ENCODE results near the gene TSPAN18.

TSPAN18 gene

GRCh38 chr11:44818110-44818509 is 91.3 kb downstream of the TSPAN18 start:
- H3K9ac ChIP-seq (ENCODE audit: low read depth, low read length, poor library complexity, severe bottlenecking) = no peak overlapping the region
- no peaks in the 10 kb centered on the region for H3K27me3 ChIP-seq (ENCODE audit: insufficient read depth, low read length, poor library complexity, severe bottlenecking)
- no peak for TF ChIP-seq EZH2phosphoT487 (IDR thresholded peaks at IDR 0.05; ENCODE audit: borderline replicate concordance)
- no peak for TF ChIP-seq CTCF (conservative IDR thresholded peaks at IDR 0.05; ENCODE audit: low read length)
- H3K4me2 ChIP-seq (ENCODE audit: low read depth, low read length, poor library complexity, severe bottlenecking) = no peak overlapping the region
- H3K9me2 ChIP-seq (replicated peaks; ENCODE audit: low read depth, low read length) = no peaks in the 10 kb centered on the region
- 0 out of 2 replicates have a peak, but pooled peaks cover 1% of the 10 kb centered on the region for H3K9me3 ChIP-seq (ENCODE audit: insufficient read depth, low read depth, low read length)
- no peak overlapping the region for H2AFZ ChIP-seq (ENCODE audit: low read length)
- no peaks in the 10 kb centered on the region for H4K20me1 ChIP-seq (ENCODE audit: insufficient read depth, low read length, poor library complexity, severe bottlenecking)
- no peaks in the 10 kb centered on the region for H3K79me2 ChIP-seq (ENCODE audit: insufficient read depth, low read length)
- H3K4me1 ChIP-seq (ENCODE audit: insufficient read depth, low read length, poor library complexity, severe bottlenecking) = no peaks in the 10 kb centered on the region
- H3F3A ChIP-seq (ENCODE audit: low read depth) = no peaks in the 10 kb centered on the region
- no peaks in the 10 kb centered on the region for H3K36me3 ChIP-seq (ENCODE audit: insufficient read depth, low read length)
- H3K4me3 ChIP-seq (ENCODE audit: low read length, poor library complexity, severe bottlenecking) = no peak overlapping the region

GRCh38 chr11:44819346-44819745 is 92.6 kb downstream of the TSPAN18 start:
- H4K20me1 ChIP-seq (ENCODE audit: insufficient read depth, low read length, poor library complexity, severe bottlenecking) = no peaks in the 10 kb centered on the region
- H3K9ac ChIP-seq (ENCODE audit: low read depth, low read length, poor library complexity, severe bottlenecking) = no peak overlapping the region
- no peaks in the 10 kb centered on the region for H3K27me3 ChIP-seq (ENCODE audit: insufficient read depth, low read length, poor library complexity, severe bottlenecking)
- H3F3A ChIP-seq (ENCODE audit: low read depth) = no peaks in the 10 kb centered on the region
- no peaks in the 10 kb centered on the region for H3K36me3 ChIP-seq (ENCODE audit: insufficient read depth, low read length)
- no peak overlapping the region for H3K4me3 ChIP-seq (ENCODE audit: low read length, poor library complexity, severe bottlenecking)
- no peaks in the 10 kb centered on the region for H3K9me2 ChIP-seq (replicated peaks; ENCODE audit: low read depth, low read length)
- no peaks in the 10 kb centered on the region for H3K4me1 ChIP-seq (ENCODE audit: insufficient read depth, low read length, poor library complexity, severe bottlenecking)
- no peak overlapping the region for H3K4me2 ChIP-seq (ENCODE audit: low read depth, low read length, poor library complexity, severe bottlenecking)
- 0 out of 2 replicates have a peak, but pooled peaks cover 3% of the 10 kb centered on the region for H3K9me3 ChIP-seq (ENCODE audit: insufficient read depth, low read depth, low read length)
- H3K79me2 ChIP-seq (ENCODE audit: insufficient read depth, low read length) = no peaks in the 10 kb centered on the region
- H2AFZ ChIP-seq (ENCODE audit: low read length) = no peak overlapping the region
- TF ChIP-seq CTCF (conservative IDR thresholded peaks at IDR 0.05; ENCODE audit: low read length) = no peak
- TF ChIP-seq EZH2phosphoT487 (IDR thresholded peaks at IDR 0.05; ENCODE audit: borderline replicate concordance) = no peak

- TF ChIP-seq CTCF (conservative IDR thresholded peaks at IDR 0.05; ENCODE audit: low read length) = no peak
- Histone ChIP-seq H3K9me3 (ENCODE audit: insufficient read depth, low read depth, low read length) (0 out of 2 replicates have a peak, but pooled peaks cover 3% of the 10 kb centered on the region), H3K27me3 (ENCODE audit: insufficient read depth, low read length, poor library complexity, severe bottlenecking) (no peaks in the 10 kb centered on the region), H3K4me3 (ENCODE audit: low read length, poor library complexity, severe bottlenecking) (no peak overlapping the region), H3F3A (ENCODE audit: low read depth) (no peaks in the 10 kb centered on the region), H3K9ac (ENCODE audit: low read depth, low read length, poor library complexity, severe bottlenecking) (no peak overlapping the region), H2AFZ (ENCODE audit: low read length) (peak overlapping the region; percentile 59; the same call in 1 of the 2 replicates), H4K20me1 (ENCODE audit: insufficient read depth, low read length, poor library complexity, severe bottlenecking) (no peaks in the 10 kb centered on the region), H3K9me2 (replicated peaks; ENCODE audit: low read depth, low read length) (no peaks in the 10 kb centered on the region), H3K4me1 (ENCODE audit: insufficient read depth, low read length, poor library complexity, severe bottlenecking) (no peaks in the 10 kb centered on the region), H3K4me2 (ENCODE audit: low read depth, low read length, poor library complexity, severe bottlenecking) (no peak overlapping the region), H3K36me3 (ENCODE audit: insufficient read depth, low read length) (no peaks in the 10 kb centered on the region), H3K79me2 (ENCODE audit: insufficient read depth, low read length) (no peaks in the 10 kb centered on the region)
Measured at GRCh38 chr11:44822369-44822768, 95.6 kb downstream of the TSPAN18 start.
